GM10847 (cell line): Measurements from ENCODE around the gene VAMP5.
A peak's percentile ranks its signal among the peaks of the same experiment; 100 is the strongest.

ENCODE experiments used
- POLR2A ChIP-seq: IDR thresholded peaks from 2 replicates; pipeline ENCODE4 v1.6.1; 2011; ENCODE audit not compliant: insufficient read length; ENCODE audit errors: extremely low read depth

Gene VAMP5

GRCh38 chr2:85577386-85578242 is 6.6 kb upstream of the VAMP5 start, which contains the start of gene VAMP8:
Gene VAMP8, plus strand, starts transcription at chr2:85577586. Its CDS starts 61 bp downstream, at chr2:85577647.
- TF ChIP-seq POLR2A: peak; percentile 18

GRCh38 chr2:85578243-85579180 is 5.7 kb upstream of the VAMP5 start:
- TF ChIP-seq POLR2A: no peak

- TF ChIP-seq POLR2A: no peak
These were observed 4.8 kb upstream of the VAMP5 start for GRCh38 chr2:85579266-85579935.

- TF ChIP-seq POLR2A: no peak
These were observed 4.0 kb upstream of the VAMP5 start for GRCh38 chr2:85580206-85580605.

- TF ChIP-seq POLR2A: no peak
These were observed 1.7 kb upstream of the VAMP5 start for GRCh38 chr2:85582492-85582891.

GRCh38 chr2:85583667-85584353 is 421 bp upstream of the VAMP5 start:
- no peak for TF ChIP-seq POLR2A

- no peak for TF ChIP-seq POLR2A
These were observed 888 bp downstream of the VAMP5 start for GRCh38 chr2:85584857-85585780.

GRCh38 chr2:85585781-85586105 is 1.5 kb downstream of the VAMP5 start:
- no peak for TF ChIP-seq POLR2A

- no peak for TF ChIP-seq POLR2A
These were observed 4.0 kb downstream of the VAMP5 start for GRCh38 chr2:85588236-85588635.

- TF ChIP-seq POLR2A: no peak
These were observed 4.4 kb downstream of the VAMP5 start for GRCh38 chr2:85588645-85589044.

- TF ChIP-seq POLR2A: no peak
These were observed 5.0 kb downstream of the VAMP5 start for GRCh38 chr2:85589181-85589580.

- TF ChIP-seq POLR2A: no peak
These were observed 6.0 kb downstream of the VAMP5 start for GRCh38 chr2:85589982-85590791.

- TF ChIP-seq POLR2A: no peak
These were observed 6.7 kb downstream of the VAMP5 start for GRCh38 chr2:85590950-85591349.
